Stimulated activated CD8-positive, alpha-beta memory T cell treated with anti-CD3 and anti-CD28 coated beads, Interleukin-7, amount 100 ng/mL, for 24 hours (primary cell): ENCODE data around the gene ATPAF1.

Experiments used
- DNase-seq: peaks from one replicate; pipeline ENCODE4 v3.0.0-alpha.2; 2020; ENCODE audit warnings: low read depth

Gene ATPAF1

GRCh38 chr1:46615735-46616134, 52.4 kb downstream of the ATPAF1 start:
- DNase-seq: no peak

- DNase-seq: no peak
Observed at GRCh38 chr1:46615088-46615487, 53.1 kb downstream of the ATPAF1 start.

GRCh38 chr1:46614604-46614984, 53.6 kb downstream of the ATPAF1 start:
- DNase-seq: no peak

GRCh38 chr1:46613661-46614603, 54.2 kb downstream of the ATPAF1 start:
- DNase-seq: peak; percentile 14

- DNase-seq: no peak
Observed at GRCh38 chr1:46612937-46613660, 55.1 kb downstream of the ATPAF1 start.

- no peak for DNase-seq
Observed at GRCh38 chr1:46611691-46612221, 56.4 kb downstream of the ATPAF1 start.

GRCh38 chr1:46607345-46608130, 60.6 kb downstream of the ATPAF1 start:
- no peak for DNase-seq

- no peak for DNase-seq
Observed at GRCh38 chr1:46606255-46606965, 61.8 kb downstream of the ATPAF1 start.

GRCh38 chr1:46605232-46605631, 62.9 kb downstream of the ATPAF1 start:
- DNase-seq: no peak

- DNase-seq: peak; percentile 97
Observed at GRCh38 chr1:46603858-46604549, 64.2 kb downstream of the ATPAF1 start, which contains the start of gene MKNK1. MKNK1 (minus strand) TSS chr1:46604268; CDS start chr1:46583327, 20,941 bp downstream.

GRCh38 chr1:46603481-46603857, 64.7 kb downstream of the ATPAF1 start:
- DNase-seq: no peak

GRCh38 chr1:46601257-46602007, 66.7 kb downstream of the ATPAF1 start:
- no peak for DNase-seq

GRCh38 chr1:46599059-46599970, 68.8 kb downstream of the ATPAF1 start:
- no peak for DNase-seq

GRCh38 chr1:46596846-46597245, 71.3 kb downstream of the ATPAF1 start:
- DNase-seq: no peak

GRCh38 chr1:46596036-46596435, 72.1 kb downstream of the ATPAF1 start:
- DNase-seq: no peak

GRCh38 chr1:46595127-46595526, 73.0 kb downstream of the ATPAF1 start:
- DNase-seq: no peak

GRCh38 chr1:46594063-46594462, 74.1 kb downstream of the ATPAF1 start:
- no peak for DNase-seq

- no peak for DNase-seq
Observed at GRCh38 chr1:46592823-46593222, 75.3 kb downstream of the ATPAF1 start.

GRCh38 chr1:46589529-46589928, 78.6 kb downstream of the ATPAF1 start:
- DNase-seq: no peak
